Stomach (tissue), 4 donors: ENCODE measurements around the gene HSF4.

Experiments
- CTCF ChIP-seq, 7 experiments: fragments of 450-650 bp in 4 of 7; fragments of 200-600 bp in 3 of 7; sonication (generic) in 3 of 7; IDR thresholded peaks; one replicate each; pipeline ENCODE4 v1.5.1; 2016 to 2019; ENCODE audit warnings: antibody characterized with exemption in 7 of 7, control low read depth in 2 of 7, mild to moderate bottlenecking in 1 of 7
- EP300 ChIP-seq: sonication (generic); formaldehyde crosslinking; IDR thresholded peaks from one replicate; pipeline ENCODE4 v1.6.1; 2017; ENCODE audit warnings: antibody characterized with exemption

GRCh38 chr16:67148656-67149275 lies 15.8 kb upstream of the HSF4 start:
- TF ChIP-seq CTCF (IDR thresholded peaks at IDR 0.05), result no peak
- no peak for TF ChIP-seq EP300
